ENCODE measurements around the gene SCN3B. TPM values are rescaled to one million over a fixed set of nuclear protein-coding genes. Genes with fewer than 3 reads are reported as not detected.

SCN3B gene
- total and polyA plus RNA-seq, 10 donors, result 0.09 to 1.7 (median 0.58) TPM

- 38 to 76% (median 48%) methylated on average over 2 of the region's 2 CpGs for WGBS, 5 donors
- Histone ChIP-seq H3K4me3 (no peak overlapping the region), H3K9me3 (peaks cover 0 to 5% (median 0%) of the 10 kb centered on the region in 8 donors), H3K27ac (no peak overlapping the region), H3K36me3 (no peaks in the 10 kb centered on the region), H3K27me3 (replicated peaks in 1 of 7) (peaks cover 0 to 4% (median 0%) of the 10 kb centered on the region in 7 donors), H3K4me1 (no peaks in the 10 kb centered on the region)
- no peak for DNase-seq
- intact Hi-C loops (cut with DNase I; ENCODE audit: low total_unique reads), result no loop called here
- TF ChIP-seq POLR2A (IDR thresholded peaks at IDR 0.05), result no peak
- TF ChIP-seq POLR2AphosphoS5 (IDR thresholded peaks at IDR 0.05), result no peak
- no peak for TF ChIP-seq CTCF (IDR thresholded peaks at IDR 0.05 in 8 of 11, conservative IDR thresholded peaks at IDR 0.05 in 3 of 11)
Measured at GRCh38 chr11:123674297-123674696, 19.9 kb upstream of the SCN3B start.

- intact Hi-C loops (cut with DNase I; ENCODE audit: low total_unique reads), result no loop called here
- TF ChIP-seq CTCF (IDR thresholded peaks at IDR 0.05 in 8 of 11, conservative IDR thresholded peaks at IDR 0.05 in 3 of 11), result no peak
- TF ChIP-seq POLR2AphosphoS5 (IDR thresholded peaks at IDR 0.05), result no peak
- TF ChIP-seq POLR2A (IDR thresholded peaks at IDR 0.05), result no peak
- H3K9me3 ChIP-seq, result no peaks in the 10 kb centered on the region
- no peak overlapping the region for H3K4me3 ChIP-seq
- WGBS, 5 donors, result 87 to 93% (median 89%) methylated on average over 5 of the region's 5 CpGs
- H3K36me3 ChIP-seq, result no peaks in the 10 kb centered on the region
- peaks cover 0 to 4% (median 0%) of the 10 kb centered on the region in 7 donors for H3K27me3 ChIP-seq (replicated peaks in 1 of 7)
- H3K27ac ChIP-seq, result no peak overlapping the region
- no peak for DNase-seq
- H3K4me1 ChIP-seq, result no peaks in the 10 kb centered on the region
Measured at GRCh38 chr11:123672568-123672967, 18.1 kb upstream of the SCN3B start.

GRCh38 chr11:123671534-123671933, 17.1 kb upstream of the SCN3B start:
- Histone ChIP-seq H3K9me3 (no peaks in the 10 kb centered on the region), H3K27me3 (replicated peaks in 1 of 7) (peaks cover 0 to 4% (median 0%) of the 10 kb centered on the region in 7 donors), H3K36me3 (no peaks in the 10 kb centered on the region), H3K4me3 (no peak overlapping the region), H3K4me1 (no peaks in the 10 kb centered on the region), H3K27ac (no peak overlapping the region)
- 75 to 82% (median 78%) methylated on average over 9 of the region's 9 CpGs for WGBS, 5 donors
- TF ChIP-seq POLR2AphosphoS5 (IDR thresholded peaks at IDR 0.05), result no peak
- no peak for TF ChIP-seq POLR2A (IDR thresholded peaks at IDR 0.05)
- no peak for TF ChIP-seq CTCF (IDR thresholded peaks at IDR 0.05 in 8 of 11, conservative IDR thresholded peaks at IDR 0.05 in 3 of 11)
- no peak for DNase-seq
- intact Hi-C loops (cut with DNase I; ENCODE audit: low total_unique reads), result no loop called here

- WGBS, 5 donors, result 56 to 90% (median 73%) methylated on average over 1 of the region's 1 CpG
- TF ChIP-seq POLR2A (IDR thresholded peaks at IDR 0.05) (no peak), CTCF (IDR thresholded peaks at IDR 0.05 in 8 of 11, conservative IDR thresholded peaks at IDR 0.05 in 3 of 11) (no peak), POLR2AphosphoS5 (IDR thresholded peaks at IDR 0.05) (no peak)
- no peaks in the 10 kb centered on the region for H3K4me1 ChIP-seq
- H3K27ac ChIP-seq, result no peak overlapping the region
- H3K27me3 ChIP-seq (replicated peaks in 1 of 7), result peaks cover 0 to 4% (median 0%) of the 10 kb centered on the region in 7 donors
- intact Hi-C loops (cut with DNase I; ENCODE audit: low total_unique reads), result no loop called here
- DNase-seq, result no peak
- no peaks in the 10 kb centered on the region for H3K36me3 ChIP-seq
- no peaks in the 10 kb centered on the region for H3K9me3 ChIP-seq
- no peak overlapping the region for H3K4me3 ChIP-seq
Measured at GRCh38 chr11:123670081-123670480, 15.7 kb upstream of the SCN3B start.
